Stimulated activated CD4-positive, alpha-beta T cell treated with anti-CD3 and anti-CD28 coated beads, Interleukin-4, amount 100 ng/mL, for 4 hours (primary cell): ENCODE data around the gene PTPRQ.
"Not testable (repeated sequence)": the region's sequence is repeated elsewhere in the genome, so short reads cannot be mapped to it uniquely, and the experiment has no call there.

Source experiments
- DNase-seq, 2 experiments: peaks; one replicate each; pipeline ENCODE4 v3.0.0-alpha.2; 2020

Gene PTPRQ

GRCh38 chr12:80443974-80444666 is at the start of gene PTPRQ:
TSS of gene PTPRQ (plus strand) at chr12:80444235. CDS start at chr12:80444346, 111 bp downstream.
- DNase-seq, result no peak

DNA sequence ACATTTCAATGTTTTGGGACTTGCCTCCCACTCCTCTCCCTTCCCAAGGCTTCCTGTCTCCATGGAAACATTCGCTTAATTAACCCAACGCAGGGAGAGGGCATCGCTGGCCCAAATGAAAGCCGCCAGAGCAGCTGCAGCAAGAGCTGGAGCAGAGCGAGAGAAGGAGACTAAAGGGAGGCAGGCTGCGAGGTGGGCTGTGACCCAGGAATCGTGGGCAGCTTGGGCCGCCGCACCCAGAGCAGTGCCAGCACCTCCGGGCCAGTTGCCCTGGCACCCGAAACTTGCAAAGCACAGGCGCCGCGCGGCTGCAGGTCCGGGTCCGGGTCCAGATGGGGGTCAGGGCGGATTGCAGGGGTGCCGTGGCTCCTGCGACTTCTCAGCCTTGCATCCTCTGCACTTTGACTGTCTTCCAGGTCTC is 43.5 kb upstream of the PTPRQ start:
- no peak for DNase-seq

DNA sequence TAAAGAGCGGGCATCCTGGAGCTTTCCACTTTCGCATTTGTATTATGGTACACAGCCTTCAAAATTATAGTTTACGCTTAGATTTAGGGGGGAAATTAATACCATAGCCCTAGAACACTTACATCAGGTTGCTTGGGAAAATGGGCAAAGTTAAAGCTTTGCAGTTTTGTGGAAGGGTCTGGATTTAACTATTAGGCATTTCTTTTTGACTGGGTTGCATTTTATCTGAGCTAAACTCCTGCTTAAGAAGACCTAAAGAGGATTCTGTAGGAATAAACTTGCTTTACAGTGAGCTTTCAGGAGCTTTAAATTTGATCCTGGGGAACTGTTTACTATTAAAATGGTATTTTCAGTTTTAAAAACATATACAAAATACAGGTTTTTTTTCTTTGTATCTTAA is 42.8 kb upstream of the PTPRQ start:
- DNase-seq, result no peak

- no peak for DNase-seq
These were observed 39.4 kb upstream of the PTPRQ start for GRCh38 chr12:80404629-80405028.

GRCh38 chr12:80406253-80406652 is 37.8 kb upstream of the PTPRQ start:
- DNase-seq, result no peak

DNA sequence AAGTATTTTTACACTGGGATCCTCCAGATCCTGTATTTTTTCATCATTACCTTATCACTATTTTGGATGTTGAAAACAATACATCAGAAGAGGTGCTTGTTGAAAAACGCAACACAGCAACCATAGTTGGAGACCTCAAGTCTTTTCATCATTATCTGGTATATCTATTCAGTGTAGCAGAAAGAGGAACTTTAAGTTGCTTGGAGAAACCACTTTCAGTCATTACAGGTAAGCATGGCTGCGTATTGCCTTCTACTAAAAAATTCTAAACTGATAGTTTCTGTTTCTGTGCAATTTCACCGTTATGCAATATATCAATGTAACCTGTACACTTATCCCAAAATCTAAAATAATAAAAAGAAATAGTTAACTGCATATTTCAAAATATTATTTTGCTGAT is 32.2 kb upstream of the PTPRQ start:
- DNase-seq, result no peak

- DNase-seq, result no peak
These were observed 31.6 kb upstream of the PTPRQ start for GRCh38 chr12:80412343-80412953.

DNA sequence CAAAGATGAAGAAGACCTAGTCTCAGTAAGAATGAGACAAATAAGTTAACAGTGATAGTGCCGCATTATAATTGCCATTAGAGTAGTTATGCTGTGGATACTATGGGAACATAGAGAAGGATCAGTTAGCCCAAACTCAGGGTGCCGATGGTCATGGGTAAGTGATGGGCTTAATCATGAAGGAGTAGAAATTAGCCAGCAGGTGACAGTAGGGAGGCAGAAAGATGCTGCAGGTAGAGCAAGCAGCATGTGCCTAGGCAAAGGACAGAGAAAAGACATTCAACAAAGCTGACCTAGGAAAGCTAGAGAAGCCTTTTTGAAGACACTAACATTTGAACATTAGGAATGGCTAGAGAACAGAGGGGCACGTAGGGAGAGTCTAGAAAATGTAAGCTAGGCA is 30.6 kb upstream of the PTPRQ start:
- no peak for DNase-seq

DNA sequence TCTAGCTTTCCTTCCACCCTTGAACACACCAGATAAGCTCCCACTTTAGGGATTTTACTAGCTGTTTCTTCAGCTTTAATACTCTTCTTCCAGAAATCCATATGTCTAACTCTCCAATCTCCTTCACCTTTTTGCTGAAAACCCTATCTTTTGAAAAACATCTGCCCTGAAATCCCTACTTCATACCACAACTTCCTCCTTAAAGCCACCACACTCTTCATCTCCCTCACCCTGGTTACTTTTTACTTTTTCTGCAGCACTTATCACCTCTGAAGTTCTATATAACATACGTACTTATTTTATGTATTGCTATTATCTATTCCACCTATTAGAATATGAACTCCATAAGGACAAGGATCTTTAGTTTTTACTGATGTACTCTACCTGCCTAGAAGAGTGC is 28.6 kb upstream of the PTPRQ start:
- no peak for DNase-seq

DNA sequence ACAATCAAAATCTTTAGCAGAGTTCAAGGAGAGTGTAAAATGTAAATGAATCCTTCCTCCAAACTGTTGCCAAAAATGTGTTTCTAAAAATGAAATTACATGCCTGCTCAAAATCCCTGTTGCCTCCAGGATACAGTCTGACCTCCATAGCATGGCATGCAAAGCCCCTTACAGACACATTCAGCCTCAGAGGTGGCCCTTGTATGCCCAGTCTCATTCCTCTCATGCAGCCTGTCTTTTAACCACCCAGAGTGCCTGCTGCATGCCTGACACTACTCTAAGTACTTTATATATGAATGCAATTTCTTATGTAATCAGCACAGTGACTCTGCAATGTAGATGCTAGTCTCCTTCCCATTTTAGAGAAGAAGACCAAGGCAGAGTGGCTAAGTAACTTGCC is 24.4 kb upstream of the PTPRQ start:
- no peak for DNase-seq

DNA sequence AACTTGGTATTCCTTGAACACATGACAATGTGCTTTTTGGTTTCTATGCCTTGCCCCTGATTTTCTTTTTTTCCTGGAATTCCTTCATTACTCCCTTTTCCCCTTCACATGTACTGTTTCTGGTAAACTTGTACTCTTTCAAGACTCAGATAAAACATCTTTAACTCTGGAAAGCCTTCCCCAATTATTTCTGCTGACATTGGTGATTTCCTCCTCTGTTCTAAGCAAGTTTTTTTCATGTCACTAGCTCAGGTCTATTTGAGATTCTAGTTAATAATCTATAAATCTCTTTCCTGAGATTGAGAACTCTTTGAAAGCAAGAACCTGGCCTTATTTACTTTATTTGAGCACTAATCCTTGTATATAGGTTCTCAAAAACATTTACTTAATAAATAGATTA is 24.0 kb upstream of the PTPRQ start:
- no peak for DNase-seq

- no peak for DNase-seq
These were observed 21.5 kb upstream of the PTPRQ start for GRCh38 chr12:80422550-80422949.

GRCh38 chr12:80432061-80432460 is 12.0 kb upstream of the PTPRQ start:
- no peak for DNase-seq

DNA sequence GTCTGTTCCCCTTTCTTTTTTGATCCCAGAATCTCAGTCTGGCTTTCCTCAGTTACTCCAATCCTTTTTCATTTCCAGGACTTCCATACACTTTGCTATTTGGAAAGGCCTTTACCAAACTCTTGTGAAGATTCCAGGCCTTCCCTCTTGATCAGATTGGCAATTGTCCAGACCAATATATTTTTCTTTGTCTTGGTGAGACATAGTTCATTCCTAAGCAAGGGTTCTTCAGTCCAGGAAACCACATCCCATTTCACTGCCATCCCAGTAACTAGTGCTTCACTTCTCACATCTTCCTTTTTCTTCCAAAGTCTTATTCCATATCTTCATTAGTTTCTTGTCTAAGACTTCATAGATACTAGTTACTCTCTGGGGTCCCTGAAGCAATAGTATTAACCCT is 2.1 kb upstream of the PTPRQ start:
- no peak for DNase-seq

DNA sequence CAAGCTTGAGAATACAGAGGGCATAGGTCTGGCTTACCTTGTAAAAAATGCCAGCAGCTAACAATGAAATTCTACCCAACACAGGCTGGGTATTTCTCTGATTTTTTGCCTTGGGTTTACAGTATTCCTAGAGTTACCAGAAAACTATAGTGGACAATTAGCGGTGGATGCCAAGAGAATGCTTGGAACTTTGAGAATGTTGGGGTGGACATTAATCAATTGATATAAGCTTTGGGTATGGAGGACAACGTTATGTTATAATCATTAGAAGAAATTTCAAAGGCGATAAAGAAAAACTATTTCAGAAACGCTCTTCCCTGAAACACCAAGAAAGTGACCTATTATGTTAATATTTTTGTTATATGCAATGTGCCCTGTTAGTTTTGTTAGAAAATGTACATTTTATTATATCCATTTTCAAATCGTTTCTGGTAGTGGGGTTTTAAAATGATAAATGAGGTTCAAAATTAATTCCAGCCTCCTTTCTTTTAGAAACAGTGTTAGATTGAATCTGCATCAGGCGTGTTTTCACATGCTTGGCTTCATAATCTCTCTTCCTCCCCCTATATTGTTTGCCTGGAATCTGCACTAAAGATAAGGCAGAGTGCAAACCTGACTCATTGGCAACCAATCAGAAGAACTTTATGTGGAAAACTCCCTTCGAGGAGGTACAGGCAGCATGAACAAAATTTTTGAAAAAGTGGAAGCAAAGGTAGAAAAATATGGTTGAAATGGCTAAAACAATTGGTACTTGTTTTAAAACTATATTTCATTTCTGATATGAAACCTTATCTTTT is 1.4 kb upstream of the PTPRQ start:
- DNase-seq, result no peak

- DNase-seq, result no peak
These were observed 1.2 kb downstream of the PTPRQ start for GRCh38 chr12:80445083-80445793.

DNA sequence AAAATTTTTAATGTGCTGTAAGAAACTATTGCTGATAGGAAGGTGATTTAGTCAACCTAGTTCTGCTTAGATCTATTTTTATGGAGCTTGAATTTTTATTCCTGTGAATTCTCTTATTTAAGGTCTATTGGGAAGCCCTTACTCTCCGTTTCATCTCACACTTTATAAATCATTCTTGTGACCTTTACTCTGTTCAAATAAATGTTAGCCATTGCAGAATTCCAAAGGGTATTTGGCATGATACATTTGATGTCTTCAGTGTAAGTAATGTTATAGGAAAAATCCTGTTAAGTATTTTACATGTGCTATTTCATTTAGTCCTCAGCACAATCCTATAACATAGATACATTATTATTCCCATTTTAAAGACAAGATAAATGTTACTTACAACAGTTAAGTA is 12.5 kb downstream of the PTPRQ start:
- DNase-seq, result no peak

- no peak for DNase-seq
These were observed 16.9 kb downstream of the PTPRQ start for GRCh38 chr12:80460972-80461371.

DNA sequence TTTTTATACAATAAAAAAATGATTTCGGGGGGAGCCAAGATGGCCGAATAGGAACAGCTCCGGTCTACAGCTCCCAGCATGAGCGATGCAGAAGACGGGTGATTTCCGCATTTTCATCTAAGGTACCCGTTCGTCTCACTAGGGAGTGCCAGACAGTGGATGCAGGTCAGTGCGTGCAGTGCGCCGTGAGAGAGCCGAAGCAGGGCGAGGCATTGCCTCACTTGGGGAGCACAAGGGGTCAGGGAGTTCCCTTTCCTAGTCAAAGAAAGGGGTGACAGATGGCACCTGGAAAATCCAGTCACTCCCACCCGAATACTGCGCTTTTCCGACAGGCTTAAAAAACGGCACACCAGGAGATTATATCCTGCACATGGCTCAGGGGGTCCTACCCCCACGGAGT is 17.8 kb downstream of the PTPRQ start:
- DNase-seq, result not testable (repeated sequence)

- DNase-seq, result no peak
These were observed 25.6 kb downstream of the PTPRQ start for GRCh38 chr12:80469681-80470080.

DNA sequence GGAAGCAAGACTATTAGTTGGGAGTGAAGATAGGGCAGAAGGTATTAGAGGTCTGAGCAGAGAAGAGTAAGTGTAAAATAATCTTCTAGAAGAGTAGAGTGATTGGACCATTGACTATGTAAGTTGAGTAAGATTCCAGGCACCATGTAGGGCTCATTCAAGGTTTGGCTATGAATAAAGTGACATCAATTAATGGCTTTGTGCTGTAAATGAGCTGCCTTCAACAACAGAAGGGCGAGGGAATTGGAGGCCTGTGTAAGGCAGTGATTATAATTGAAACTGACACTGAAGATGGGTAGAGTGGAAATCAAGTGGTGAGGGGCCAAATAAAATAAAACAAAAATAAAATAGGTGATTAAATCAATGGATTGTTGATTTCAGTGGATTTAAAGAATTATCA is 26.4 kb downstream of the PTPRQ start:
- DNase-seq, result no peak

- no peak for DNase-seq
These were observed 28.2 kb downstream of the PTPRQ start for GRCh38 chr12:80472236-80472635.

DNA sequence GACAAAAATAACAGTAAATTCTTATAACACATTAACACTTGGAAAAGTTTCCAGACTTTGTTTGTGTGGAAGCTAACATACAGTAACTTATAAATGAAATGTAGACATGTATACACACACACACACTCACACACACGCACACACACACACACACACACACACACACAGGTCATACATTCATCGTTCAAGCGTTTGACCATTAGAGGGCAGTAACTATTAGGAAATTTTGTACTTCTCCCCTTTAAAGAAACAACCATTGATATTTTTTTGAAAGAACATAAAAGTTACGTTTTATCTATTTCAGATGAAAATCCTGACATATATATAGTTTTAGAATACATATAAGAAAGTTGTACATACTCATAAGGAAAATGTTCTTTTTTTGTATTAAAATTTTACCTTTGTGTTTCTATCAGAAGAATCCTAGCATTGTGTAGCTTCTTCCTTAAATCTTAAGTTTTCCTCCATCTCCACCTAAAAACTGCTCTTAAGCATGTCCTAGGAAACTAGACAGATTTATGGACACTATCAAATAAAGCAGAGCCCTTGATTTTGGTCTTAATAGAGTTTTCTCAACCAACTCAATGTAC is 29.0 kb downstream of the PTPRQ start:
- no peak for DNase-seq
